ENCODE measurements around the gene TUBA1B. TPM values are rescaled to one million over a fixed set of nuclear protein-coding genes. Genes with fewer than 3 reads are reported as not detected.
"Not testable (repeated sequence)": the region's sequence is repeated elsewhere in the genome, so short reads cannot be mapped to it uniquely, and the experiment has no call there.

The TUBA1B gene
- total RNA-seq = 100 to 1,000 TPM; 298 to 454 TPM
- long read RNA-seq, transcript TUBA1B-201 (3 exons, 3,198 nt) = minor isoform, 19 of 330 reads
- long read RNA-seq, transcript TUBA1B-202 (4 exons, 1,627 nt) = major isoform, 203 of 330 reads
- long read RNA-seq, partial matches to known transcripts = 23 of 330 reads
- long read RNA-seq, other reads (novel, unspliced or antisense) = 85 of 330 reads

DNA sequence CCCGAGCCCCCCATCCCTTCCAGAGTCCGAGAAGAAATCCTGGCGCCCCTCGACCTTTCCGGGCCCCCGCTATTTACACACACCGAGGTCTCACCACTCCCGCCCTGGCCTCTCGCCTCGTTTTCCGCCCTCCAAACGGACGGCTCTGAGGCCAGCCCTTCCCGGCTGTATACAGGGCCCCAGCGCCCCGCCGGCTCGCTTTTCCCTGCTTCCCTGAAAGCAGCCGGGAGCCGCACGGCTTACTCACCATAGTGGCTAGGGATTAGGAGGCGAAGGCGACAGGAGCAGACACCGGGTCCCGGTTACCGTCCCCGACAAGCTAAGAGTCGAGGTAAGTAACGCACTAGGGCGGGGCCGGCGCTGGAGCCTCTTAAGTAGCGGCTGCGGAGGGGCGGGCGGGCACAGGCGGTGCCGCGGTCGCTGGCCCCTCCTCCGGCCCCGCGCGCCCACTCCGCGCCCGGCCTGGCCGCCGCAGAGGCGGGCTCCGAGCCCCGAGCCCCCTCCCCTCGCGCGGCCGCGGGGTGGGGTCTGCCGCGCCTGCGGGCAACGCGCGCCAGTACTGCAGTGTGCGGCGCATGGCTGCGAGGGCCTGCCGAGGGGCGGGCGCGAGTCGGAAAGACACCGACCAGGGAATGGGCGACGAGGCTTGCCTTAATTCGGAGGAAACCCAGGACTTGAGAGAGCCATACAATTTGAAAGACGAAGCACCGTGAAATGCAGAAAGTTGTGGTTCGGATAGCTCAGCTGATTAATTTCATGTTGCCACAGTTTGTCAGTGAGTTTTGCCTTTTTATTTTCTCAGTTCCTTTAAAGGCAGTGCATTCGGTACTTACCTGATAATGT lies at the start of gene TUBA1B:
TSS of gene TUBA1B (minus strand) at position 345 of the 843 bp plus-strand sequence. CDS start at position 250, 95 bp downstream.
- peak; percentile 80 for ATAC-seq

DNA sequence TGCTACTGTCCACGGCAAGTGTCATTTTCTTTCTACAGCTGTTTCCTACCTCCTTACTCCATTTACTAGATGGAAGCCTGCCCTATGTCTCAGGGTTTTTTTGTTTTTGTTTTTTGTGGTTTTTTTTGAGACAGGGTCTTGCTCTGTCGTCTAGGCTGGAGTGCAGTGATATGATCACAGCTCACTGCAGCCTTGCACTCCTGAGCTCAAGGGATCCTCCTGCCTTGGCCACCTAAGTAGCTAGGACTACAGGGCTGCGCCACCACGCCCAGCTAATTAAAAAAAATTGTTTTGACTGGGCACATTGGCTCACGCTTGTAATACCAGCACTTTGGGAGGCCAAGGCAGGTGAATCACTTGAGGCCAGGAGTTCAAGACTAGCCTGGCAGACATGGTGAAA lies 43.0 kb upstream of the TUBA1B start:
- DNase-seq (no peak), ATAC-seq (no peak)
- intact Hi-C loops (cut with DNase I, micrococcal nuclease) = no loop called here

More for the DNA sequence above, at the start of gene TUBA1B:
- DNase-seq = peak; percentile 89 to 91
- intact Hi-C loops (cut with DNase I, micrococcal nuclease) = loop anchor here in 1 of 2 donors (2.0 to 5.0 kb wide), 2 partner anchors 56 to 104 kb away; partner anchors contain the start of gene TUBA1A

GRCh38 chr12:49170924-49171323 lies 39.7 kb upstream of the TUBA1B start:
- DNase-seq = no peak
- intact Hi-C loops (cut with DNase I, micrococcal nuclease) = no loop called here
- no peak for ATAC-seq

DNA sequence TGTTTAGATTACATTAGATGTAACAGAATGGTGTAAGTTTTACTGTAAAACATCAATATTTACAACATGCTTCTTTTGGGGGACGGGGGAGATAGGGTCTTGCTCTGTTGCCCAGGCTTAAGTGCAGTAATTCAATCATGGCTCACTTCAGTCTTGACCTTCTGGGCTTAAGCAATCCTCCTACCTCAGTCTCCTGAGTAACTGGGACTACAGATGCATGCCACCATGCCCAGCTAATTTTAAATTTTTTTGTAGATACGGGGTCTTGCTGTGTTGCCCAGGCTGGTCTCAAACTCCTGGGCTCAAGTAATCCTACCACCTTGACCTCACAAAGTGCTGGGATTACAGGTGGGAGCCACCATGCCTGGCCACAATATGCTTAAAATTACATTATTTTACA lies 33.9 kb upstream of the TUBA1B start:
- intact Hi-C loops (cut with DNase I, micrococcal nuclease) = no loop called here
- no peak for ATAC-seq
- no peak for DNase-seq

DNA sequence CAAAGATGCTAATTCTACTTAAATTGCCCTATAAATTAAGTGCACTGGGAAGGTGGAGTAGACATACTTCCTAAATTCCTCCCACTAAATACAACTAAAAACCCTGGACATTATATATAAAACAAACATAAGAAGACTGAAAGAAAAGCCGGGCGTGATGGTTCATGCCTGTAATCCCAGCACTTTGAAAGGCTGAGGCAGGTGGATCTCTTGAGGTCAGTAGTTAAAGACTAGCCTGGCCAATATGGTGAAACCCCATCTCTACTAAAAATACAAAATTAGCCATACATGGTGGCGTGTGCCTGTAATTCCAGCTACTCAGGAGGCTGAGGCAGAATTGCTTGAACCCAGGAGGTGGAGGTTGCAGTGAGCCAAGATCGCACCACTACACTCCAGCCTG lies 30.7 kb upstream of the TUBA1B start:
- ATAC-seq; intact Hi-C loops (cut with DNase I, micrococcal nuclease); DNase-seq: not testable (repeated sequence)

GRCh38 chr12:49161092-49161795 lies 30.0 kb upstream of the TUBA1B start:
- intact Hi-C loops (cut with DNase I, micrococcal nuclease) = no loop called here
- DNase-seq (no peak), ATAC-seq (no peak)

DNA sequence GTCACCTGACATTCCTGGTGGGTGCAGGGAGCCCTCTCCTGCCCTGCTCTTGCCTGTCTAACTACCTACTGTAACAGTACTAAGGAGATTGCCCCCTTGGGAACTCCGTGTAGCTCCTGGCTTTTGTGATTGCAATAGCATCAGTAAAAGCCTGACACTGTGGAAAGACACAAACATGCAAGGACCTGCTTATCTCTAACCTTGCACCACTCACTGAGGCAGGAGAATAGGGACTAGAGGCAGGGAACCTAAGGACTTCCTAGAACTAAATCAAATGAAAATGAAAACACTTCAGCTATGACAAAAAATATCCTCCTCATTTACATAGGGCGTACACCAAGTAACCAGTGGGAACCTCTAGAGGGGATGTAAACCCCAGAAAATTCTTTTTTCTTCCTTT lies 29.2 kb upstream of the TUBA1B start:
- no peak for DNase-seq
- no peak for ATAC-seq
- intact Hi-C loops (cut with DNase I, micrococcal nuclease) = no loop called here

- intact Hi-C loops (cut with DNase I, micrococcal nuclease) = no loop called here
- DNase-seq (no peak), ATAC-seq (no peak)
Measured at GRCh38 chr12:49154221-49154620, 23.0 kb upstream of the TUBA1B start.

DNA sequence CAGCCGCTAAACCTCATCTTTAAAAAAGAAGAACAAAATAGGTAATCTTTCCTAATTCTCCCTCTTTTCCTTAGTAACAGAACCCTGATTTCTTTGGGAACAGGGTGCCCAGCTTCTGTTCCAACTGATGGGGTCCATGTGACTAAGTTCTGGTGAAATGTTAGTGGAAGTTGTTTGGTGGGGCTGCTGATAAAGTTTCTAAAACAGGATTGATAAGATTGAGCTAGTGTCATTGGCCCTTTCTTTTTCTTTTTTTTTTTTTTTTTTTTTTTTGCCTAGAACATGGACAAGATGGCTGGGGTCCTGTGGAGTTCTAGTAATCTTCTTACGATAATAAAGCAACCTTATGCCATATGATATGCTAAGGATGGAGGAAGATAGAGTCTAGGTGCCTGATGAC lies 16.2 kb upstream of the TUBA1B start:
- no peak for ATAC-seq

GRCh38 chr12:49146406-49146805 lies 15.2 kb upstream of the TUBA1B start:
- ATAC-seq = no peak
- no peak for DNase-seq
- intact Hi-C loops (cut with DNase I, micrococcal nuclease) = no loop called here

More for the DNA sequence above, 16.2 kb upstream of the TUBA1B start:
- no peak for DNase-seq
- intact Hi-C loops (cut with DNase I, micrococcal nuclease) = no loop called here

- DNase-seq (no peak), ATAC-seq (no peak)
- intact Hi-C loops (cut with DNase I, micrococcal nuclease) = no loop called here
Measured at GRCh38 chr12:49144384-49144783, 13.2 kb upstream of the TUBA1B start.

- DNase-seq (no peak), ATAC-seq (no peak)
- intact Hi-C loops (cut with DNase I, micrococcal nuclease) = no loop called here
Measured at GRCh38 chr12:49138999-49139398, 7.8 kb upstream of the TUBA1B start.

DNA sequence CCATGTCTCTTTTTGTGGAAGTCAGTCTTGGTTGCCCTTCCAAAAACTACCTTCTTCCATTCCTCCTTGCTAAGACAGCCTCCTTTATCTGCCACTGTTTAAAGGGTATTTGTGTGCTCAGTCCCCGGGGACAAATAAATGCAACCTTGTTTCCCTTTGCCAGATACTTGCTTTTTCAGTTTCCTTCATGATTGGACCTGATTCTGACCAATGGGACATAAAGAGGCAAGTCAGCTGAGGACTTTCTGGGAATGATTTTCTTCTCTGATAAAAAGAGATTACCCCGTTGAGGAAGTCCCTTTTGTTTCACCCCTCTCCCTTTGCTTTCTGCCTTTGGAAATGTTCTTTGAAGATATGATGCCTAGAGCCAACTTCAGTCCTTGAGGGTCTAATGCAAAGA lies 7.4 kb upstream of the TUBA1B start:
- intact Hi-C loops (cut with DNase I, micrococcal nuclease) = no loop called here
- ATAC-seq (no peak), DNase-seq (no peak)

DNA sequence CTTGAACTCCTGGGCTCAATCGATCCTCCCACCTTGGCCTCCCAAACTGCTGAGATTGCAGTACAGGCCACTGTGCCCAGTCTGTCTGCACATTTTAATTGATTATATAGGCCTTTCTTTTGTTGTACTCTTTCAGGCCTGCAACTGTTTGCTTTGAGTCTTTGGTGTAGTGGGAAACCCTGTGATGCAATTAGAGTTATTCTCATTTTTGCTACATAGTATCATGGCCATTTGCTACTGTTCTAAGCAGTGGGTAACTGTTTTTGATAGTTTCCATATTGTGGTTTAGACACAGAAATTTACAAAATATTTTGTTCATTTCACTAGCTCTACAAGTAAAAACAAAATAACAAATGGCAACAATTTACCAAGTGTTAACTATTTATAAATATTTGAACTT lies 6.3 kb upstream of the TUBA1B start:
- no peak for ATAC-seq
- intact Hi-C loops (cut with DNase I, micrococcal nuclease) = no loop called here
- no peak for DNase-seq

DNA sequence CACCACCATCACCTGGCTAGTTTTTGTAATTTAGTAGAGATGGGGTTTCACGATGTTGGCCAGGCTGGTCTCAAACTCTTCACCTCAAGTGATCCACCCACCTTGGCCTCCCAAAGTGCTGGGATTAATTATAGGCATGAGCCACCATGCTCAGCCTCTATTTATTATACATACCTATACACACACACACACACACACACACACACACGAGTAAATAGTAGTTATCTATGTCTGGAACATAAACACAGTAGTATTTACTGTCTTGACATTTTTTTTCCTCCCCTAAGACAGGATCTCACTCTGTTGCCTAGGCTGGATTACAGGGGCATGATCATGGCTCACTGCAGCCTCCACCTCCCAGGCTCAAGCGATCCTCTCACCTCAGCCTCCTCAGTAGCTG lies 5.8 kb upstream of the TUBA1B start:
- ATAC-seq; intact Hi-C loops (cut with DNase I, micrococcal nuclease); DNase-seq: not testable (repeated sequence)

- intact Hi-C loops (cut with DNase I, micrococcal nuclease) = loop anchor here in 1 of 2 donors (5.0 kb wide), 1 partner anchor 54 kb away; the partner anchor contains the start of gene TUBA1A
- DNase-seq = no peak
- no peak for ATAC-seq
Measured at GRCh38 chr12:49133590-49133989, 2.4 kb upstream of the TUBA1B start.

DNA sequence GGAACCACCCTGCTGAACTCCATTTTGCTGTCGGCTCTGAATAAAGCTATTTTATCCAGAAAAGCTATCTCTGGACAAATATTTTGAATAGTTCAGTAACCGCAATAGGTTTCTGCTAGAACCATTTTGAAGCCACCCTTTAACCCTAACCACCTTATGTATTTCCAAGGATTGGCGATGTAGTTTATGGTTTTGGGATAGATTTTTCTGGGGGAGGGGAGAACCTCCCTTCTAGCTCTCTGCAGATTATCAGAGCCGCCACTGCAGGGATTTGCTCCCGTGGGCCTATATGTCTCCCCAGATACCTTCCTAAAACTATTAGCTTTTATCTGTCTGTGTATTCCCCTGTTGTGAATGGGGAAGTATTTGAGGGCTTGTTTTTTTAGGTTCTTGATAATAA lies 1.8 kb upstream of the TUBA1B start:
- intact Hi-C loops (cut with DNase I, micrococcal nuclease) = loop anchor here in 1 of 2 donors (5.0 kb wide), 1 partner anchor 54 kb away; the partner anchor contains the start of gene TUBA1A
- DNase-seq = no peak
- ATAC-seq = no peak

GRCh38 chr12:49131894-49132461 lies 783 bp upstream of the TUBA1B start:
- ATAC-seq (no peak), DNase-seq (peak in 1 of 2 donors; percentile 44)
- intact Hi-C loops (cut with DNase I, micrococcal nuclease) = loop anchor here in 1 of 2 donors (2.0 to 5.0 kb wide), 2 partner anchors 55 to 103 kb away; partner anchors contain the start of gene TUBA1A
